Measurements from ENCODE around the gene ANGPTL7.

DNA sequence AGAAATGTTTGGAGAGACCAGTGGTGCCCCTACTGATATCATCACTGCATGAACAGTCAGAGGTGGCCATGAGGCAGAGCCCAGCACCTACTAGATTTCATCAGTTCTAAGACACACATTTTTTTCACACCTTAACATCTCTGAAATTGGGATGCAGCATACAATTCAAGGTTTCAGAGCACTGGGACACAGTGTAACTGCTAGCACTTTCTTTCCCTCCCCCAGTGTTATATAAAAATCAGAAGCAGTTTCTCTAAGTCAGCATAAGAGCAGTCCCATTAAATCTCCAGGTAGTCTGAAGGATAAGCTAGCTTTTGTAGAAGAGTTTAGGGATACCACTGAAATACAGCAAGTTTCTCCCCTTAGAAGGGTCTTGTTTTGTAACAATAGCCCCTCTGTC, 10.0 kb upstream of the ANGPTL7 start:
- TF ChIP-seq, protein P1, sequence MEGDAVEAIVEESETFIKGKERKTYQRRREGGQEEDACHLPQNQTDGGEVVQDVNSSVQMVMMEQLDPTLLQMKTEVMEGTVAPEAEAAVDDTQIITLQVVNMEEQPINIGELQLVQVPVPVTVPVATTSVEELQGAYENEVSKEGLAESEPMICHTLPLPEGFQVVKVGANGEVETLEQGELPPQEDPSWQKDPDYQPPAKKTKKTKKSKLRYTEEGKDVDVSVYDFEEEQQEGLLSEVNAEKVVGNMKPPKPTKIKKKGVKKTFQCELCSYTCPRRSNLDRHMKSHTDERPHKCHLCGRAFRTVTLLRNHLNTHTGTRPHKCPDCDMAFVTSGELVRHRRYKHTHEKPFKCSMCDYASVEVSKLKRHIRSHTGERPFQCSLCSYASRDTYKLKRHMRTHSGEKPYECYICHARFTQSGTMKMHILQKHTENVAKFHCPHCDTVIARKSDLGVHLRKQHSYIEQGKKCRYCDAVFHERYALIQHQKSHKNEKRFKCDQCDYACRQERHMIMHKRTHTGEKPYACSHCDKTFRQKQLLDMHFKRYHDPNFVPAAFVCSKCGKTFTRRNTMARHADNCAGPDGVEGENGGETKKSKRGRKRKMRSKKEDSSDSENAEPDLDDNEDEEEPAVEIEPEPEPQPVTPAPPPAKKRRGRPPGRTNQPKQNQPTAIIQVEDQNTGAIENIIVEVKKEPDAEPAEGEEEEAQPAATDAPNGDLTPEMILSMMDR (optimal IDR thresholded peaks at IDR 0.05 in 1 of 3, IDR thresholded peaks at IDR 0.05 in 1 of 3, conservative IDR thresholded peaks at IDR 0.05 in 1 of 3; ENCODE audit: extremely low read depth in 1 of 3, insufficient read depth in 2 of 3, low read length in 3 of 3): no peak
- no peak for TF ChIP-seq EZH2 (IDR thresholded peaks at IDR 0.05; ENCODE audit: low read length)
